GM03348 (cell line): ENCODE results near the gene CA5B.
"Not testable (repeated sequence)": the region's sequence is repeated elsewhere in the genome, so short reads cannot be mapped to it uniquely, and the experiment has no call there.

Experiments used
- DNase-seq: peaks from one replicate; pipeline ENCODE4 v3.0.0; 2012; ENCODE audit warnings: low spot score

Gene CA5B

GRCh38 chrX:15748841-15749240 is 10.8 kb downstream of the CA5B start:
- no peak for DNase-seq

GRCh38 chrX:15749642-15750610 is 11.9 kb downstream of the CA5B start:
- DNase-seq: peak; percentile 21

GRCh38 chrX:15750611-15751154 is 12.6 kb downstream of the CA5B start:
- DNase-seq: no peak

- DNase-seq: peak; percentile 23
Measured at GRCh38 chrX:15751155-15751819, 13.2 kb downstream of the CA5B start.

- no peak for DNase-seq
Measured at GRCh38 chrX:15755091-15755490, 17.0 kb downstream of the CA5B start.

- no peak for DNase-seq
Measured at GRCh38 chrX:15758140-15758539, 20.1 kb downstream of the CA5B start.

- not testable (repeated sequence) for DNase-seq
Measured at GRCh38 chrX:15759886-15760285, 21.8 kb downstream of the CA5B start.

GRCh38 chrX:15761564-15762191 is 23.6 kb downstream of the CA5B start:
- DNase-seq: peak; percentile 40

GRCh38 chrX:15769300-15769954 is 31.4 kb downstream of the CA5B start:
- DNase-seq: no peak

GRCh38 chrX:15781961-15782699 is 44.1 kb downstream of the CA5B start:
- no peak for DNase-seq

- no peak for DNase-seq
Measured at GRCh38 chrX:15785176-15785750, 47.2 kb downstream of the CA5B start.

GRCh38 chrX:15786915-15787314 is 48.8 kb downstream of the CA5B start:
- DNase-seq: no peak

GRCh38 chrX:15789979-15790768 is 52.1 kb downstream of the CA5B start, which contains the start of gene ZRSR2:
ZRSR2 (plus strand) TSS chrX:15790484; CDS start chrX:15790496, 12 bp downstream.
- DNase-seq: peak; percentile 92

- DNase-seq: peak; percentile 3
Measured at GRCh38 chrX:15790769-15791290, 52.8 kb downstream of the CA5B start.

GRCh38 chrX:15797707-15798106 is 59.6 kb downstream of the CA5B start:
- no peak for DNase-seq

- DNase-seq: no peak
Measured at GRCh38 chrX:15804563-15804962, 66.5 kb downstream of the CA5B start.

GRCh38 chrX:15808254-15808653 is 70.2 kb downstream of the CA5B start:
- DNase-seq: no peak

- no peak for DNase-seq
Measured at GRCh38 chrX:15812192-15812938, 74.3 kb downstream of the CA5B start.

- DNase-seq: no peak
Measured at GRCh38 chrX:15813416-15813815, 75.3 kb downstream of the CA5B start.
